GM21825 (cell line): ENCODE data around the gene CHRNA7.

Source experiments
- ATAC-seq: cut with Tn5 transposase; IDR thresholded peaks from one replicate; pipeline ENCODE4 v1.9.1; 2021; ENCODE audit warnings: mild to moderate bottlenecking, moderate library complexity; ENCODE audit not compliant: unreplicated experiment

CHRNA7 gene

GRCh38 chr15:32067115-32067514 lies 36.8 kb downstream of the CHRNA7 start:
- ATAC-seq = no peak

- ATAC-seq = no peak
These were observed 59.6 kb downstream of the CHRNA7 start for GRCh38 chr15:32089851-32090359.

- no peak for ATAC-seq
These were observed 61.4 kb downstream of the CHRNA7 start for GRCh38 chr15:32091505-32092380.

GRCh38 chr15:32096213-32096612 lies 65.9 kb downstream of the CHRNA7 start:
- ATAC-seq = no peak

GRCh38 chr15:32096916-32097617 lies 66.8 kb downstream of the CHRNA7 start:
- no peak for ATAC-seq

- no peak for ATAC-seq
These were observed 67.7 kb downstream of the CHRNA7 start for GRCh38 chr15:32098033-32098432.

GRCh38 chr15:32099097-32099785 lies 68.9 kb downstream of the CHRNA7 start:
- ATAC-seq = no peak

- ATAC-seq = no peak
These were observed 69.8 kb downstream of the CHRNA7 start for GRCh38 chr15:32099956-32100684.

GRCh38 chr15:32104061-32104995 lies 74.0 kb downstream of the CHRNA7 start:
- ATAC-seq = no peak

- ATAC-seq = no peak
These were observed 75.2 kb downstream of the CHRNA7 start for GRCh38 chr15:32105258-32106241.

GRCh38 chr15:32106401-32107381 lies 76.4 kb downstream of the CHRNA7 start:
- no peak for ATAC-seq

- no peak for ATAC-seq
These were observed 77.3 kb downstream of the CHRNA7 start for GRCh38 chr15:32107477-32108080.

- no peak for ATAC-seq
These were observed 78.3 kb downstream of the CHRNA7 start for GRCh38 chr15:32108661-32109060.

GRCh38 chr15:32112101-32112500 lies 81.8 kb downstream of the CHRNA7 start:
- no peak for ATAC-seq

- ATAC-seq = no peak
These were observed 82.9 kb downstream of the CHRNA7 start for GRCh38 chr15:32113224-32113623.

- no peak for ATAC-seq
These were observed 86.8 kb downstream of the CHRNA7 start for GRCh38 chr15:32117122-32117521.

GRCh38 chr15:32119286-32119685 lies 89.0 kb downstream of the CHRNA7 start:
- no peak for ATAC-seq
